HCT116 (cell line): ENCODE measurements around the gene AVEN.

Source experiments
- EGR1 ChIP-seq: IDR thresholded peaks from 2 replicates; pipeline ENCODE4 v1.6.1; 2012; ENCODE audit warnings: low read depth
- ELF1 ChIP-seq: IDR thresholded peaks from 2 replicates; pipeline ENCODE4 v1.6.1; 2012; ENCODE audit warnings: low read depth, borderline replicate concordance
- EZH2 ChIP-seq: fragments of 200-600 bp; sonication (generic); IDR thresholded peaks from 2 replicates; pipeline ENCODE4 v1.6.1; 2017; ENCODE audit warnings: antibody characterized with exemption, mixed run types
- POLR2A ChIP-seq: IDR thresholded peaks from 2 replicates; pipeline ENCODE4 v1.7.0; 2011; ENCODE audit warnings: borderline replicate concordance; ENCODE audit not compliant: insufficient read depth, insufficient read length; ENCODE audit errors: extremely low read depth
- RAD21 ChIP-seq: IDR thresholded peaks from 2 replicates; pipeline ENCODE4 v1.6.1; 2012; ENCODE audit warnings: low read depth, mild to moderate bottlenecking
- SP1 ChIP-seq: IDR thresholded peaks from 2 replicates; pipeline ENCODE4 v1.6.1; 2012; ENCODE audit warnings: low read depth
- ZNF274 ChIP-seq: fragments of 200-500 bp; sonication (Bioruptor generic); IDR thresholded peaks from 2 replicates; pipeline ENCODE4 v1.6.1; 2014; ENCODE audit warnings: mild to moderate bottlenecking, low read depth, low read length, inconsistent platforms
- TF ChIP-seq, protein P1 (sequence below), 3 experiments: fragments of 200-600 bp in 1 of 3; sonication (generic) in 1 of 3; IDR thresholded peaks in 2 of 3; conservative IDR thresholded peaks in 1 of 3; 2 replicates each; pipeline ENCODE4 v1.5.1; 2012 to 2017; ENCODE audit warnings: low read depth in 2 of 3, low read length in 2 of 3, antibody characterized with exemption in 1 of 3, borderline replicate concordance in 1 of 3, control low read depth in 1 of 3, mild to moderate bottlenecking in 1 of 3, mixed read lengths in 1 of 3, mixed run types in 1 of 3, moderate library complexity in 1 of 3; ENCODE audit not compliant: insufficient read depth in 1 of 3
- TF ChIP-seq, protein P2 (sequence below): IDR thresholded peaks from 2 replicates; pipeline ENCODE4 v1.6.1; 2012; ENCODE audit warnings: low read depth
- TF ChIP-seq, protein P3 (sequence below): IDR thresholded peaks from 2 replicates; pipeline ENCODE4 v1.6.1; 2012
- TF ChIP-seq, protein P4 (sequence below): IDR thresholded peaks from 2 replicates; pipeline ENCODE4 v1.6.1; 2011; ENCODE audit warnings: mild to moderate bottlenecking, low read length, moderate library complexity; ENCODE audit not compliant: insufficient replicate concordance; ENCODE audit errors: extremely low read depth

DNA sequence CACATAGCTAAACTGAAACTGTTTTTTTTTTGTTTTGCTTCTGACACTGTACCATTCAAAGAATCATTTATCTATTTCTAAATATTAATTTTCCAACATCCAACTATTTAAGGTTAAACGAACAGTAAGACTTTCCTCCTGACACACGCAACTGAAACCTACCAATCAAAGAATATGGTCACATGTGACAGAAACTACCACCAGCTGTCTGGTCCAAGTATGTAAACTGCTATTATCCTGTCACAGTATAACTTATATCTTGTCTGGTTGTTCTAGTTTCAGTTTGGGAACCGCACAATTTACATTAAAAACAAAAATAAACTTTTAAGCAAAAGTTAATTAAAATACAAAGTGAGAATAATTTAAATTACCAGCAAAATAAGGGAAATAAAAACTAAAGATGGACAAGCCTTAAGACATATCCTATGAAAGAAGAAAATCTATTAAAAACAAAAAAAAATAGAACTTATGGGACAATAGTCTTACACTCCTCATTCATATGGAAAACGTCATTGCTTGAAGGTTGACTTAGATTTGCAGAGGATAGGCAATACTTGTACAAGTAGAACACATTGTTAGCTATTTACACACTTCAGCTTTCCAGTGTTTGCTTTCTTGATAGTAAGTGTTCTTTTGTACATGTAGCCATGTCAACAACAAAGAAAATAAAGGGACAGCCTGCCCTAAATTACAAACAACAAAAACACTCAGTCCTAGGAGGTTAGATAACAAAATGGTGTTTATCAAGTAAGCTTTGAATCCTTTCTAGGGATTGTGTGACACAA lies 97.5 kb downstream of the AVEN start:
- TF ChIP-seq ZNF274 = no peak
- TF ChIP-seq, protein P1, sequence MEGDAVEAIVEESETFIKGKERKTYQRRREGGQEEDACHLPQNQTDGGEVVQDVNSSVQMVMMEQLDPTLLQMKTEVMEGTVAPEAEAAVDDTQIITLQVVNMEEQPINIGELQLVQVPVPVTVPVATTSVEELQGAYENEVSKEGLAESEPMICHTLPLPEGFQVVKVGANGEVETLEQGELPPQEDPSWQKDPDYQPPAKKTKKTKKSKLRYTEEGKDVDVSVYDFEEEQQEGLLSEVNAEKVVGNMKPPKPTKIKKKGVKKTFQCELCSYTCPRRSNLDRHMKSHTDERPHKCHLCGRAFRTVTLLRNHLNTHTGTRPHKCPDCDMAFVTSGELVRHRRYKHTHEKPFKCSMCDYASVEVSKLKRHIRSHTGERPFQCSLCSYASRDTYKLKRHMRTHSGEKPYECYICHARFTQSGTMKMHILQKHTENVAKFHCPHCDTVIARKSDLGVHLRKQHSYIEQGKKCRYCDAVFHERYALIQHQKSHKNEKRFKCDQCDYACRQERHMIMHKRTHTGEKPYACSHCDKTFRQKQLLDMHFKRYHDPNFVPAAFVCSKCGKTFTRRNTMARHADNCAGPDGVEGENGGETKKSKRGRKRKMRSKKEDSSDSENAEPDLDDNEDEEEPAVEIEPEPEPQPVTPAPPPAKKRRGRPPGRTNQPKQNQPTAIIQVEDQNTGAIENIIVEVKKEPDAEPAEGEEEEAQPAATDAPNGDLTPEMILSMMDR (IDR thresholded peaks at IDR 0.05 in 2 of 3, conservative IDR thresholded peaks at IDR 0.05 in 1 of 3; ENCODE audit: borderline replicate concordance in 1 of 3, insufficient read depth in 1 of 3, low read depth in 2 of 3, low read length in 2 of 3) = no peak
- TF ChIP-seq EZH2 = no peak
- no peak for TF ChIP-seq RAD21
- TF ChIP-seq, protein P2, sequence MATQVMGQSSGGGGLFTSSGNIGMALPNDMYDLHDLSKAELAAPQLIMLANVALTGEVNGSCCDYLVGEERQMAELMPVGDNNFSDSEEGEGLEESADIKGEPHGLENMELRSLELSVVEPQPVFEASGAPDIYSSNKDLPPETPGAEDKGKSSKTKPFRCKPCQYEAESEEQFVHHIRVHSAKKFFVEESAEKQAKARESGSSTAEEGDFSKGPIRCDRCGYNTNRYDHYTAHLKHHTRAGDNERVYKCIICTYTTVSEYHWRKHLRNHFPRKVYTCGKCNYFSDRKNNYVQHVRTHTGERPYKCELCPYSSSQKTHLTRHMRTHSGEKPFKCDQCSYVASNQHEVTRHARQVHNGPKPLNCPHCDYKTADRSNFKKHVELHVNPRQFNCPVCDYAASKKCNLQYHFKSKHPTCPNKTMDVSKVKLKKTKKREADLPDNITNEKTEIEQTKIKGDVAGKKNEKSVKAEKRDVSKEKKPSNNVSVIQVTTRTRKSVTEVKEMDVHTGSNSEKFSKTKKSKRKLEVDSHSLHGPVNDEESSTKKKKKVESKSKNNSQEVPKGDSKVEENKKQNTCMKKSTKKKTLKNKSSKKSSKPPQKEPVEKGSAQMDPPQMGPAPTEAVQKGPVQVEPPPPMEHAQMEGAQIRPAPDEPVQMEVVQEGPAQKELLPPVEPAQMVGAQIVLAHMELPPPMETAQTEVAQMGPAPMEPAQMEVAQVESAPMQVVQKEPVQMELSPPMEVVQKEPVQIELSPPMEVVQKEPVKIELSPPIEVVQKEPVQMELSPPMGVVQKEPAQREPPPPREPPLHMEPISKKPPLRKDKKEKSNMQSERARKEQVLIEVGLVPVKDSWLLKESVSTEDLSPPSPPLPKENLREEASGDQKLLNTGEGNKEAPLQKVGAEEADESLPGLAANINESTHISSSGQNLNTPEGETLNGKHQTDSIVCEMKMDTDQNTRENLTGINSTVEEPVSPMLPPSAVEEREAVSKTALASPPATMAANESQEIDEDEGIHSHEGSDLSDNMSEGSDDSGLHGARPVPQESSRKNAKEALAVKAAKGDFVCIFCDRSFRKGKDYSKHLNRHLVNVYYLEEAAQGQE = no peak
- TF ChIP-seq EGR1 = no peak
- no peak for TF ChIP-seq SP1
- TF ChIP-seq, protein P3, sequence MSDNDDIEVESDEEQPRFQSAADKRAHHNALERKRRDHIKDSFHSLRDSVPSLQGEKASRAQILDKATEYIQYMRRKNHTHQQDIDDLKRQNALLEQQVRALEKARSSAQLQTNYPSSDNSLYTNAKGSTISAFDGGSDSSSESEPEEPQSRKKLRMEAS = no peak
- TF ChIP-seq, protein P4, sequence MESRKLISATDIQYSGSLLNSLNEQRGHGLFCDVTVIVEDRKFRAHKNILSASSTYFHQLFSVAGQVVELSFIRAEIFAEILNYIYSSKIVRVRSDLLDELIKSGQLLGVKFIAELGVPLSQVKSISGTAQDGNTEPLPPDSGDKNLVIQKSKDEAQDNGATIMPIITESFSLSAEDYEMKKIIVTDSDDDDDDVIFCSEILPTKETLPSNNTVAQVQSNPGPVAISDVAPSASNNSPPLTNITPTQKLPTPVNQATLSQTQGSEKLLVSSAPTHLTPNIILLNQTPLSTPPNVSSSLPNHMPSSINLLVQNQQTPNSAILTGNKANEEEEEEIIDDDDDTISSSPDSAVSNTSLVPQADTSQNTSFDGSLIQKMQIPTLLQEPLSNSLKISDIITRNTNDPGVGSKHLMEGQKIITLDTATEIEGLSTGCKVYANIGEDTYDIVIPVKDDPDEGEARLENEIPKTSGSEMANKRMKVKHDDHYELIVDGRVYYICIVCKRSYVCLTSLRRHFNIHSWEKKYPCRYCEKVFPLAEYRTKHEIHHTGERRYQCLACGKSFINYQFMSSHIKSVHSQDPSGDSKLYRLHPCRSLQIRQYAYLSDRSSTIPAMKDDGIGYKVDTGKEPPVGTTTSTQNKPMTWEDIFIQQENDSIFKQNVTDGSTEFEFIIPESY = no peak
- no peak for TF ChIP-seq POLR2A
- TF ChIP-seq ELF1 = no peak
